ENCODE data around the gene HLA-B.

Gene HLA-B

GRCh38 chr6:31402324-31403282, 45.6 kb upstream of the HLA-B start:
- TF ChIP-seq CTCF (IDR thresholded peaks at IDR 0.05; ENCODE audit: low read depth, low read length, poor library complexity, severe bottlenecking) (peak; percentile 40), EZH2phosphoT487 (IDR thresholded peaks at IDR 0.05; ENCODE audit: borderline replicate concordance, low read length) (no peak)
- Histone ChIP-seq H3K4me1 (ENCODE audit: control insufficient read depth, low read length) (peaks cover 43% of the 10 kb centered on the region), H3K27me3 (ENCODE audit: control insufficient read depth, low read length) (no peaks in the 10 kb centered on the region), H3K27ac (ENCODE audit: low read depth, low read length) (peak overlapping the region; percentile 69), H3K9me3 (ENCODE audit: control insufficient read depth, insufficient read depth, low read length) (0 out of 2 replicates have a peak, but pooled peaks cover 4% of the 10 kb centered on the region), H3K4me2 (ENCODE audit: low read length) (peak overlapping the region; percentile 75), H3K79me2 (ENCODE audit: control insufficient read depth, low read length) (peaks cover 80% of the 10 kb centered on the region), H3K36me3 (ENCODE audit: control insufficient read depth, low read length) (peaks cover 12% of the 10 kb centered on the region), H4K20me1 (ENCODE audit: control insufficient read depth, insufficient read depth, low read depth, low read length) (0 out of 2 replicates have a peak, but pooled peaks cover 4% of the 10 kb centered on the region), H3K9me2 (replicated peaks; ENCODE audit: control insufficient read depth, low read length) (no peaks in the 10 kb centered on the region), H3K4me3 (ENCODE audit: low read length) (peak overlapping the region; percentile 95), H3F3A (ENCODE audit: control insufficient read depth, insufficient read depth) (peaks cover 21% of the 10 kb centered on the region)

DNA sequence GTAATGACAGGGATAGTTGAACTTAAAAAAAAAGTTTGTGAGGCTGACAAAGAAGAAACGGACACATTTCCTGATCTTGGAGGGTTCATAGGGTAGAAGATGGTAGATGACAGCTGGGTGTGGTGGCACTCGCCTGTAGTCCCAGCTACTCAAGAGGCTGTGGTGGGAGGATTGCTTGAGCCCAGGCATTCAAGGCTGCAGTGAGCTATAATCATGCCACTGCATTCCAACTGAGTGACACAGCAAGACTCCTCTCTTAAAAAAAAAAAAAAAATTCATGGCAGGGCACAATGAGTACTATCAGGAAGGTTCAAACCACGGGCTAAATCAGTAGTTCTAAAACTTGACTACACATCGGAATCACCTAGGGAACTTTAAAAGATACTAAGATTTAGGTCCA, 44.4 kb upstream of the HLA-B start:
- H3K27ac ChIP-seq (ENCODE audit: low read depth, low read length), result peak overlapping the region; percentile 69
- H3K27me3 ChIP-seq (ENCODE audit: control insufficient read depth, low read length), result no peaks in the 10 kb centered on the region
- H3K36me3 ChIP-seq (ENCODE audit: control insufficient read depth, low read length), result peaks cover 9% of the 10 kb centered on the region
- H3K4me3 ChIP-seq (ENCODE audit: low read length), result peak overlapping the region; percentile 95
- H3K9me2 ChIP-seq (replicated peaks; ENCODE audit: control insufficient read depth, low read length), result no peaks in the 10 kb centered on the region
- 0 out of 2 replicates have a peak, but pooled peaks cover 4% of the 10 kb centered on the region for H4K20me1 ChIP-seq (ENCODE audit: control insufficient read depth, insufficient read depth, low read depth, low read length)
- no peak for TF ChIP-seq CTCF (IDR thresholded peaks at IDR 0.05; ENCODE audit: low read depth, low read length, poor library complexity, severe bottlenecking)
- H3K79me2 ChIP-seq (ENCODE audit: control insufficient read depth, low read length), result peaks cover 74% of the 10 kb centered on the region
- H3K4me2 ChIP-seq (ENCODE audit: low read length), result peak overlapping the region; percentile 75
- H3K4me1 ChIP-seq (ENCODE audit: control insufficient read depth, low read length), result peaks cover 49% of the 10 kb centered on the region
- peaks cover 24% of the 10 kb centered on the region for H3F3A ChIP-seq (ENCODE audit: control insufficient read depth, insufficient read depth)
- H3K9me3 ChIP-seq (ENCODE audit: control insufficient read depth, insufficient read depth, low read length), result no peaks in the 10 kb centered on the region

- peaks cover 2% of the 10 kb centered on the region for H3K36me3 ChIP-seq (ENCODE audit: control insufficient read depth, low read length)
- TF ChIP-seq EZH2phosphoT487 (IDR thresholded peaks at IDR 0.05; ENCODE audit: borderline replicate concordance, low read length), result no peak
- TF ChIP-seq CTCF (IDR thresholded peaks at IDR 0.05; ENCODE audit: low read depth, low read length, poor library complexity, severe bottlenecking), result no peak
- H3K79me2 ChIP-seq (ENCODE audit: control insufficient read depth, low read length), result peaks cover 74% of the 10 kb centered on the region
- peaks cover 24% of the 10 kb centered on the region for H3F3A ChIP-seq (ENCODE audit: control insufficient read depth, insufficient read depth)
- peaks cover 52% of the 10 kb centered on the region for H3K4me1 ChIP-seq (ENCODE audit: control insufficient read depth, low read length)
- H3K4me2 ChIP-seq (ENCODE audit: low read length), result peak overlapping the region; percentile 75
- H3K9me2 ChIP-seq (replicated peaks; ENCODE audit: control insufficient read depth, low read length), result no peaks in the 10 kb centered on the region
- H3K27me3 ChIP-seq (ENCODE audit: control insufficient read depth, low read length), result no peaks in the 10 kb centered on the region
- peak overlapping the region; percentile 69 for H3K27ac ChIP-seq (ENCODE audit: low read depth, low read length)
- 0 out of 2 replicates have a peak, but pooled peaks cover 2% of the 10 kb centered on the region for H4K20me1 ChIP-seq (ENCODE audit: control insufficient read depth, insufficient read depth, low read depth, low read length)
- H3K9me3 ChIP-seq (ENCODE audit: control insufficient read depth, insufficient read depth, low read length), result no peaks in the 10 kb centered on the region
- peak overlapping the region; percentile 95 for H3K4me3 ChIP-seq (ENCODE audit: low read length)
Measured at GRCh38 chr6:31400467-31401289, 43.7 kb upstream of the HLA-B start.

All from DOHH2 (cell line).